HUES64 (cell line): ENCODE data around the gene ABCD4.
"Not testable (repeated sequence)": the region's sequence is repeated elsewhere in the genome, so short reads cannot be mapped to it uniquely, and the experiment has no call there.

Experiments
- H3K27ac ChIP-seq: 2 replicates; pipeline ENCODE4 v1.7.0; 2013; ENCODE audit warnings: low read depth, low read length, inconsistent platforms
- H3K27me3 ChIP-seq: 2 replicates; pipeline ENCODE4 v1.6.1; 2013; ENCODE audit warnings: mild to moderate bottlenecking, low read length; ENCODE audit not compliant: insufficient read depth
- H3K36me3 ChIP-seq: 2 replicates; pipeline ENCODE4 v1.6.1; 2013; ENCODE audit warnings: mild to moderate bottlenecking, low read length; ENCODE audit not compliant: insufficient read depth
- H3K4me1 ChIP-seq: 2 replicates; pipeline ENCODE4 v1.6.1; 2013; ENCODE audit warnings: mild to moderate bottlenecking, low read length, moderate library complexity; ENCODE audit not compliant: insufficient read depth
- H3K4me3 ChIP-seq: 2 replicates; pipeline ENCODE4 v1.5.1; 2013; ENCODE audit warnings: mild to moderate bottlenecking, low read length, moderate library complexity
- H3K9ac ChIP-seq: 2 replicates; pipeline ENCODE4 v1.6.1; 2013; ENCODE audit warnings: mild to moderate bottlenecking, low read depth, low read length
- H3K9me3 ChIP-seq: 2 replicates; pipeline ENCODE4 v1.6.1; 2013; ENCODE audit warnings: low read depth, low read length; ENCODE audit not compliant: insufficient read depth
- WGBS: fragments of 150-250, 120-280 bp; methylation state at CpG from one replicate; pipeline ENCODE4 v1.1.7; 2013; ENCODE audit warnings: missing lambda C conversion rate; 5-methylcytosine and 5-hydroxymethylcytosine counted together

ABCD4 gene

GRCh38 chr14:74275241-74275841, 27.4 kb downstream of the ABCD4 start:
- Histone ChIP-seq H3K36me3 (no peaks in the 10 kb centered on the region), H3K9ac (no peak overlapping the region), H3K27me3 (no peaks in the 10 kb centered on the region), H3K9me3 (no peaks in the 10 kb centered on the region), H3K4me3 (no peak overlapping the region), H3K4me1 (no peaks in the 10 kb centered on the region), H3K27ac (no peak overlapping the region)
- 94% methylated on average over 6 of the region's 6 CpGs for WGBS

GRCh38 chr14:74271365-74271764, 31.4 kb downstream of the ABCD4 start:
- no peaks in the 10 kb centered on the region for H3K4me1 ChIP-seq
- 91% methylated on average over 1 of the region's 1 CpG for WGBS
- H3K36me3 ChIP-seq, result no peaks in the 10 kb centered on the region
- H3K4me3 ChIP-seq, result no peak overlapping the region
- H3K27me3 ChIP-seq, result no peaks in the 10 kb centered on the region
- no peak overlapping the region for H3K9ac ChIP-seq
- no peak overlapping the region for H3K27ac ChIP-seq
- no peaks in the 10 kb centered on the region for H3K9me3 ChIP-seq

- H3K4me3 ChIP-seq, H3K9ac ChIP-seq, H3K27ac ChIP-seq: not testable (repeated sequence)
These were observed 32.2 kb downstream of the ABCD4 start for GRCh38 chr14:74270382-74271177.

GRCh38 chr14:74267588-74267987, 35.1 kb downstream of the ABCD4 start:
- Histone ChIP-seq H3K27ac (no peak overlapping the region), H3K27me3 (no peaks in the 10 kb centered on the region), H3K9me3 (no peaks in the 10 kb centered on the region), H3K4me1 (no peaks in the 10 kb centered on the region), H3K4me3 (no peak overlapping the region), H3K36me3 (no peaks in the 10 kb centered on the region), H3K9ac (no peak overlapping the region)
- 45% methylated on average over 3 of the region's 3 CpGs for whole genome bisulfite sequencing

More at GRCh38 chr14:74270382-74271177, 32.2 kb downstream of the ABCD4 start:
- not testable (repeated sequence) for H3K4me1 ChIP-seq, H3K36me3 ChIP-seq, H3K27me3 ChIP-seq, H3K9me3 ChIP-seq
- 86% methylated on average over 14 of the region's 14 CpGs for WGBS

- no peak overlapping the region for H3K27ac ChIP-seq
- H3K4me3 ChIP-seq, result no peak overlapping the region
- H3K9me3 ChIP-seq, result no peaks in the 10 kb centered on the region
- H3K4me1 ChIP-seq, result no peaks in the 10 kb centered on the region
- no peak overlapping the region for H3K9ac ChIP-seq
- no peaks in the 10 kb centered on the region for H3K36me3 ChIP-seq
- 74% methylated on average over 13 of the region's 13 CpGs for WGBS
- H3K27me3 ChIP-seq, result peaks cover 3% of the 10 kb centered on the region
These were observed 37.3 kb downstream of the ABCD4 start for GRCh38 chr14:74265301-74265965.

GRCh38 chr14:74263921-74264320, 38.8 kb downstream of the ABCD4 start:
- H3K27me3 ChIP-seq, result peaks cover 16% of the 10 kb centered on the region
- no peaks in the 10 kb centered on the region for H3K9me3 ChIP-seq
- no peak overlapping the region for H3K27ac ChIP-seq
- H3K4me3 ChIP-seq, result no peak overlapping the region
- no peak overlapping the region for H3K9ac ChIP-seq
- H3K4me1 ChIP-seq, result no peaks in the 10 kb centered on the region
- no peaks in the 10 kb centered on the region for H3K36me3 ChIP-seq
- WGBS, result 83% methylated on average over 5 of the region's 5 CpGs

- Histone ChIP-seq H3K36me3 (no peaks in the 10 kb centered on the region), H3K4me1 (no peaks in the 10 kb centered on the region), H3K9ac (no peak overlapping the region), H3K9me3 (no peaks in the 10 kb centered on the region), H3K4me3 (no peak overlapping the region), H3K27ac (no peak overlapping the region), H3K27me3 (peaks cover 23% of the 10 kb centered on the region)
- WGBS, result 85% methylated on average over 9 of the region's 9 CpGs
These were observed 39.6 kb downstream of the ABCD4 start for GRCh38 chr14:74263181-74263580.

GRCh38 chr14:74262076-74262475, 40.7 kb downstream of the ABCD4 start:
- no peak overlapping the region for H3K27ac ChIP-seq

GRCh38 chr14:74261288-74261687, 41.4 kb downstream of the ABCD4 start:
- 80% methylated on average over 4 of the region's 4 CpGs for WGBS
- no peaks in the 10 kb centered on the region for H3K9me3 ChIP-seq
- peaks cover 30% of the 10 kb centered on the region for H3K27me3 ChIP-seq
- H3K4me1 ChIP-seq, result no peaks in the 10 kb centered on the region
- no peak overlapping the region for H3K4me3 ChIP-seq
- no peak overlapping the region for H3K27ac ChIP-seq
- no peak overlapping the region for H3K9ac ChIP-seq
- no peaks in the 10 kb centered on the region for H3K36me3 ChIP-seq

More at GRCh38 chr14:74262076-74262475, 40.7 kb downstream of the ABCD4 start:
- Histone ChIP-seq H3K36me3 (no peaks in the 10 kb centered on the region), H3K4me1 (no peaks in the 10 kb centered on the region), H3K9me3 (no peaks in the 10 kb centered on the region), H3K4me3 (no peak overlapping the region), H3K9ac (no peak overlapping the region), H3K27me3 (peaks cover 30% of the 10 kb centered on the region)
- WGBS, result 91% methylated on average over 9 of the region's 9 CpGs

GRCh38 chr14:74260525-74261233, 42.1 kb downstream of the ABCD4 start:
- Histone ChIP-seq H3K9me3 (no peaks in the 10 kb centered on the region), H3K9ac (no peak overlapping the region), H3K36me3 (no peaks in the 10 kb centered on the region), H3K27me3 (peaks cover 30% of the 10 kb centered on the region), H3K27ac (no peak overlapping the region), H3K4me3 (no peak overlapping the region), H3K4me1 (no peaks in the 10 kb centered on the region)
- WGBS, result 93% methylated on average over 29 of the region's 29 CpGs

GRCh38 chr14:74259513-74259912, 43.2 kb downstream of the ABCD4 start:
- no peaks in the 10 kb centered on the region for H3K4me1 ChIP-seq
- H3K27me3 ChIP-seq, result peaks cover 30% of the 10 kb centered on the region
- no peak overlapping the region for H3K27ac ChIP-seq
- H3K4me3 ChIP-seq, result no peak overlapping the region
- 92% methylated on average over 12 of the region's 12 CpGs for WGBS
- no peaks in the 10 kb centered on the region for H3K9me3 ChIP-seq
- H3K36me3 ChIP-seq, result no peaks in the 10 kb centered on the region
- no peak overlapping the region for H3K9ac ChIP-seq
